Measurements from ENCODE around the gene MIER2.

MIER2 gene

DNA sequence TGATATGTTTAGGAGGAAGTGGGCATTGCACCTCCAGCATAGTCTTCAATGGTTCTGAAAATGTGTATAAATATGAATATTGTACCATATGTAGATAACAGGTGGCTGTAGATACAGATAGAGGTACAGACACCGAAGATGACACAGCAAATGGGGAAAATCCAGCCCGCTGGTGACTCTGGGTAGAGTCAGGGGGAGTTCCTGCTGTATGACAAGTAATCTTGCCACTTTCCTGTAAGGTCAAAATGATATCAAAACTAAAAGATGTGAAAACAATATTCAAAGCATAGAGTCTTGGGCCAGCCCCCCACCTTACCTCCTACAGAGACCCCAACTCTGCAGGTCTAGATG, 46.6 kb upstream of the MIER2 start:
- Histone ChIP-seq H4K20me1 (ENCODE audit: insufficient read depth) (no peaks in the 10 kb centered on the region), H3K27me3 (ENCODE audit: insufficient read depth, low read depth) (peaks cover 28% of the 10 kb centered on the region), H2AFZ (ENCODE audit: low read depth) (no peak overlapping the region), H3K4me3 (IDR thresholded peaks at IDR 0.05; ENCODE audit: insufficient read depth, low read depth, low read length) (no peak overlapping the region), H3K36me3 (ENCODE audit: insufficient read depth) (no peaks in the 10 kb centered on the region), H3K9ac (no peak overlapping the region), H3K4me2 (no peak overlapping the region), H3K79me2 (ENCODE audit: insufficient read depth, low read depth) (no peaks in the 10 kb centered on the region), H3K4me1 (ENCODE audit: low read depth, poor library complexity, severe bottlenecking) (no peaks in the 10 kb centered on the region), H3K27ac (no peak overlapping the region)
- no peak for TF ChIP-seq CTCF (conservative IDR thresholded peaks at IDR 0.05; ENCODE audit: low read depth, low read length)

GRCh38 chr19:390386-391206, 46.0 kb upstream of the MIER2 start:
- no peak for TF ChIP-seq CTCF (conservative IDR thresholded peaks at IDR 0.05; ENCODE audit: low read depth, low read length)
- no peak overlapping the region for H3K27ac ChIP-seq
- H3K36me3 ChIP-seq (ENCODE audit: insufficient read depth): no peaks in the 10 kb centered on the region
- peaks cover 34% of the 10 kb centered on the region for H3K27me3 ChIP-seq (ENCODE audit: insufficient read depth, low read depth)
- no peak overlapping the region for H3K4me3 ChIP-seq (IDR thresholded peaks at IDR 0.05; ENCODE audit: insufficient read depth, low read depth, low read length)
- no peaks in the 10 kb centered on the region for H3K79me2 ChIP-seq (ENCODE audit: insufficient read depth, low read depth)
- no peak overlapping the region for H2AFZ ChIP-seq (ENCODE audit: low read depth)
- H3K4me1 ChIP-seq (ENCODE audit: low read depth, poor library complexity, severe bottlenecking): no peaks in the 10 kb centered on the region
- H3K9ac ChIP-seq: no peak overlapping the region
- H4K20me1 ChIP-seq (ENCODE audit: insufficient read depth): no peaks in the 10 kb centered on the region
- no peak overlapping the region for H3K4me2 ChIP-seq

GRCh38 chr19:389935-390289, 45.3 kb upstream of the MIER2 start:
- H3K9ac ChIP-seq: no peak overlapping the region
- H2AFZ ChIP-seq (ENCODE audit: low read depth): no peak overlapping the region
- H3K4me3 ChIP-seq (IDR thresholded peaks at IDR 0.05; ENCODE audit: insufficient read depth, low read depth, low read length): no peak overlapping the region
- H3K27ac ChIP-seq: no peak overlapping the region
- H3K27me3 ChIP-seq (ENCODE audit: insufficient read depth, low read depth): peaks cover 38% of the 10 kb centered on the region
- no peaks in the 10 kb centered on the region for H4K20me1 ChIP-seq (ENCODE audit: insufficient read depth)
- H3K36me3 ChIP-seq (ENCODE audit: insufficient read depth): no peaks in the 10 kb centered on the region
- no peak overlapping the region for H3K4me2 ChIP-seq
- TF ChIP-seq CTCF (conservative IDR thresholded peaks at IDR 0.05; ENCODE audit: low read depth, low read length): no peak
- H3K79me2 ChIP-seq (ENCODE audit: insufficient read depth, low read depth): no peaks in the 10 kb centered on the region
- no peaks in the 10 kb centered on the region for H3K4me1 ChIP-seq (ENCODE audit: low read depth, poor library complexity, severe bottlenecking)

GRCh38 chr19:389255-389934, 44.8 kb upstream of the MIER2 start:
- H3K4me3 ChIP-seq (IDR thresholded peaks at IDR 0.05; ENCODE audit: insufficient read depth, low read depth, low read length): no peak overlapping the region
- H4K20me1 ChIP-seq (ENCODE audit: insufficient read depth): no peaks in the 10 kb centered on the region
- H3K27ac ChIP-seq: no peak overlapping the region
- TF ChIP-seq CTCF (conservative IDR thresholded peaks at IDR 0.05; ENCODE audit: low read depth, low read length): no peak
- no peaks in the 10 kb centered on the region for H3K4me1 ChIP-seq (ENCODE audit: low read depth, poor library complexity, severe bottlenecking)
- H3K9ac ChIP-seq: no peak overlapping the region
- no peaks in the 10 kb centered on the region for H3K36me3 ChIP-seq (ENCODE audit: insufficient read depth)
- no peak overlapping the region for H2AFZ ChIP-seq (ENCODE audit: low read depth)
- no peak overlapping the region for H3K4me2 ChIP-seq
- no peaks in the 10 kb centered on the region for H3K79me2 ChIP-seq (ENCODE audit: insufficient read depth, low read depth)
- H3K27me3 ChIP-seq (ENCODE audit: insufficient read depth, low read depth): peaks cover 40% of the 10 kb centered on the region
